Superior temporal gyrus (tissue), 1 donor: ENCODE results near the gene HOXA5.

Source experiments
- DNase-seq: peaks from one replicate; pipeline ENCODE4 v3.0.0-alpha.2; 2016; ENCODE audit errors: extremely low spot score

Gene HOXA5

GRCh38 chr7:27160145-27160545 is 16.7 kb upstream of the HOXA5 start:
- no peak for DNase-seq

DNA sequence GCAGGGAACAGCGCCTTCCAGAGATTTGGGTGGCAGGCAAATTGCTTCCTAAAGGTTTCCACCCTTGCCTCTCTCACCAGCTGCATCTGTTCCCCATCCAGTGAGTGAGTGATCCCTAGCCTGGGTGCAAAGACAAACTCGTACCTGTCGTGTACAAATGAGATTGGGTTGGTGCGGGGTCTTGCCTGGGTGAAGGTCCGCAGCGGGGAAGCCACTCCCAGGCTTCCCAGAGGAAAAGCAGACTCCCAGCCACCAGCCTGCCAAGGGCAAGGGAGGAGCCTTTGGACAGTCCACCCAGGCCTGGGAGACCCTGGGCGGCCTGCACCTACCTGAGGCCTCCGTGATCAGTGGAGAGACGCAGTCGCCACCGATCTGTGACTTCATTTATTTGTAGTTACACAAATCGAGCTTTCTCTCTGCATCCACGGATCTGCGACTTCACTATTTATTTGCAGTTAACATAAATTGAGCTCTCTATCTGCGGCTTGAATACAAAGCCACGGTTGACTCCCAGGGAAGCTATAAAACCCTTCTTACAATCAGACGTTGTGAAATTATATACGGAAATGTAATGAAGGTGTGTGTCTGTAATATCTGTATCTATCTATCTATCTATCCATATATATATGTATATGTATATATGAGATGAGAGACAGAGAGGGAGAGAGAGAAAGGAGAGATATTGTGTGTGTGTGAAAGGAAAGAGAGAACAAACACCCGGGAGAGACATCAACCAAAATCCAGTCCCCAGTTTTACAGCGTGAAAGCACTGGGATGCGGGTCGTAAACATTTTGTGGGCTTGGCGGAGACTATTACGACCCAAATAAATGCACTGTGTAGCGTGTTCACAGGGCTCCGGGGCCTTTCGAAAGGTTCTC is 16.0 kb upstream of the HOXA5 start:
- DNase-seq: no peak

- DNase-seq: no peak
Measured at GRCh38 chr7:27158436-27159265, 15.2 kb upstream of the HOXA5 start.

DNA sequence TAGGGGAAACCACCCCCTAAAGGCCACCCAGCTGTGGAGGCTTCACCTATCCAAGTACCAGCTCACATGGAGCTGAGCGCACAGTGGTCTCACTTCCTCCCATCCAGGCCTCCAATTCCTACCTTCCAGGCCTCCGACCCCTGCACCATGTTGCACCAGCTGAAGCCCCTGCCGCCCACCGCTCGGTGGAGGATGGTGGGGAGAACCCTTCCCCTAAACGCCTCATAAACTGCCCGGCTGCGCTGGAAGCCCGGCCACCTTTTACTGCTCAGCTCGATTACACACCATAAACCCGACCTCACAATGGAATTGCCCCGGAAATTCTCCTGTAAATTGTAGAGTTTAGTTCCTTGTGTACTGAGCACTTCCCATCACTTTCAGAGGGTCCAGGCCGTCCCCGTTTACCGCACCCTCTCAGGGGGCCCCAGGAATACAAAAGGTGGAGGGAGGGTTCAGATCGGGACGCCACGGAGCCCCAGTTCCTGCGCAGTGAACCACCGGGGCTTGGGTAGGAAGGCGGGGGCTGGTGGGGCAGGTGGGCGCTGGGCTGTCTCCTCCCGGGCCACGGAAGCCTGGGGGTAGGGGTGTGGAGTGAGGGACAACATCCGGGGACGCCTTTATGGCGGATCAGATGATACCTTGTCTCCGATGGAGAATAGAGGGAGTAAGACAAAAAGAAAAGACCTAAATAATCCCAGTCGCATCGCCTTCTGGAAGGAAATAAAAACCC is 14.4 kb upstream of the HOXA5 start:
- DNase-seq: no peak

DNA sequence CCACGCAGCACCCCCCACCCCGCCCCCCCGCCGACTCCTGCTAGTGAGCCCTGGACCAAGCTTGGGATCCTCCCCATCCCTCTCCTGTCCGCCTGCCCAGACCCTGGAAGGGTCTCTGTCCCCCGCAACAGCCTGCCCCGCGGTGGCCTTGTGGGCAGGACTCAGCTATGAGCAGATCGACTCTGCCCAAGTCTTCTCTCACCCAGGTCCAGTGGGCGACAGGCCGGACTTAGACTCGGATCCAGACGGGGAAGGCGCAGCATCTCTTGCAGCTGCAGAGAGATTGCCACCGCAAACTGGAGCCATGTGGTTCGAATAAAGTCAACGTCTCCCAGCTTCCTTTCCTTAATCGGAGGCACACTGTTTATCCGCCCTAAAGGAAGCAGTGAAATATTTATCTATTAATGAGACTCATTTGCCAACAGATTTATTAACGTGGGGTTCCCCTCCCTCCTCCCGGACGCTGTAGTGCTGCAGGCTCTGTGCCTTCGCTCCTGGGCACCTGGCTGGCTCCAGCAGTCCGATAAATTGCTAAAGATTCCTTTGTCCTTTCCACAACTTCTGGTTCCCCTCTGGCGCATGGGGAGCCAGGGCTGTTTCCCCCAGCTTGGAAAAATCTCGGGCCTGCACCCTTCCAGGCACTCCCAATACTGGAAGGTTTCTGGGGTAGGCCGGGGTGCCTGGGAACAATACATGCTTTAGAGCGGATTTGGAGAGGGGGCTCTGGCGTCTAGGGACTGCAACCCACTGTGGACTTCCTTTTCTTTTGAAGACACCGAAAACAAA is 13.6 kb upstream of the HOXA5 start:
- no peak for DNase-seq

DNA sequence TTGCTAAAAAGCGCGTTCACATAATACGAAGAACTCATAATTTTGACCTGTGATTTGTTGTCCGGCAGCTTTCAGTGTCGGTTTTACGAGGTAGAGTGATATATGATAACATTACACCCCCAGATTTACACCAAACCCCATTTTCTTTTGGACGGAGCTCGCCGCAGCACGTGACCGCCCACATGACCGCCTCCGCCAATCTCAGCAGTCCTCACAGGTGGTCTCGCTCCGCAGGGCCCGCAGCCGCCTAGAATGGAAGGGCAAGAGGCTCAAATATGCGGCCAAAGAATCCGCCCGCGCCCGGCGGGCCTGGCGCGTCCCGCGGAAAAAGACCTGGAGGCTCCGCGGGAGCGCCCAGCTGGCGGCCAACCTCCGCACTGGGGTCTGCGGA is 13.0 kb upstream of the HOXA5 start, which contains the start of gene HOXA7:
Gene HOXA7, minus strand, starts transcription at position 168 of the 391 bp plus-strand sequence. Its CDS starts 130 bp downstream, at position 38.
- DNase-seq: no peak

DNA sequence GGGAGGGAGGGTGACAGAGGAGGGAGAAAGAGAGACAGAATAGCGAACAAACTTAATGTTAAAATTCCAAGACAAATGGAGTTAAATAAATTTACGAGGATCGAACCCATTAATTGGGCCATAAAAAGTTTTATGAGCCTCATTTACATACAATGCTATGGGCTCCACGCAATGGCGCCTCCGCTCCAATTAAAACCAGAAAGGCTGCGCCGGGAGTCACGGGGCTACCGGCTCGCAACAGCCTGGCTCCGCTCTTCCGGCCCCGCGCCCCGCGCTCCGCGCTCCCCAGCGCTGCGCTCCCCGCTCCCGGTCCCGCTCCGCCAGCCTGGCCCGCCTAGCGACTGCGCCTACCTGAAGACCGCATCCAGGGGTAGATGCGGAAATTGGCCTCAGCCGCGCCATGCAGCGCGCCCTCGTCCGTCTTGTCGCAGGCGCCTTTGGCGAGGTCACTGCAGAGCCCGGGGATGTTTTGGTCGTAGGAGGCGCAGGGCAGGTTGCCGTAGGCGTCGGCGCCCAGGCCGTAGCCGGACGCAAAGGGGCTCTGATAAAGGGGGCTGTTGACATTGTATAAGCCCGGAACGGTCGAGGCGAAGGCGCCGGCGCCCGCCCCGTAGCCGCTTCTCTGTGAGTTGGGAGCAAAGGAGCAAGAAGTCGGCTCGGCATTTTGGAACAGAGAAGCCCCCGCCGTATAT is 12.5 kb upstream of the HOXA5 start:
- no peak for DNase-seq

GRCh38 chr7:27154901-27155815 is 11.7 kb upstream of the HOXA5 start:
- DNase-seq: no peak

DNA sequence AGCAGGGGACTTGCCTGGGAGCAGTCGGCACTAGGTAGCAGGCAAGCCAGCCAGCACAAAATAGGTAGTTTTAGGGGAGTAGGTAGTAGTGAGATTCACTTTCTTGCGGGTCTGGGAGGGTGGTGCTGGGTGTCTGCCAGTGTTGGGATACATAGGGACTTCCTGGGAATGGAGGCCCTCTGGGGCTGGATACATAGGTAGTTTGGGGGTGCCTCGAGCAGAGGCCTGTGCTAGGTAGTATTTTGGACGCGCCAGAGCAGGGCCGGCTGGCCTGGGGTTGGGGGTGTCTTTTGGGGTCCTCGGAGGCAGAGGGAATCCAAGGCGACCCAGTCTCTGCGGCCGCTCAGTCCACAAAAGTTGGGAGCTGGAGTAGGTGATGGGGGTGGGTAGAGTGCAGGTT is 10.9 kb upstream of the HOXA5 start:
- DNase-seq: no peak

GRCh38 chr7:27153526-27153925 is 10.0 kb upstream of the HOXA5 start:
- DNase-seq: no peak

- DNase-seq: no peak
Measured at GRCh38 chr7:27152816-27153442, 9.4 kb upstream of the HOXA5 start.

GRCh38 chr7:27151931-27152815 is 8.7 kb upstream of the HOXA5 start, which contains the start of gene HOXA3:
HOXA3 (minus strand) TSS chr7:27152583; CDS start chr7:27110640, 41,943 bp downstream.
- DNase-seq: no peak

GRCh38 chr7:27151341-27151930 is 8.0 kb upstream of the HOXA5 start:
- DNase-seq: no peak

- no peak for DNase-seq
Measured at GRCh38 chr7:27150568-27151340, 7.3 kb upstream of the HOXA5 start.

GRCh38 chr7:27149842-27150567 is 6.5 kb upstream of the HOXA5 start:
- DNase-seq: no peak
